MCF 10A (cell line): ENCODE measurements around the gene FOXP1. TPM values are rescaled to one million over a fixed set of nuclear protein-coding genes. Genes with fewer than 3 reads are reported as not detected.

ENCODE experiments used
- BruUV-seq: library from RNA; stranded (reverse); fragments of 400-500 nt; replicated peaks from 2 replicates; lab custom pipeline; 2021; lab: Mats Ljungman, UMichigan
- CTCF ChIA-PET: fragments of 300-600 bp; sonication (Branson Sonifier 250); formaldehyde crosslinking; extraction: SDS; loops from one replicate; lab custom pipeline; 2021; ENCODE audit warnings: antibody characterized with exemption, inconsistent platforms; lab: Yijun Ruan, JAX
- POLR2A ChIA-PET: fragments of 300-600, 350-650 bp; sonication (Branson Sonifier 250); formaldehyde crosslinking; extraction: SDS; loops from one replicate; lab custom pipeline; 2020; ENCODE audit warnings: antibody characterized with exemption, inconsistent platforms; lab: Yijun Ruan, JAX
- DNase-seq: peaks from one replicate; pipeline ENCODE4 v3.0.0-alpha.2; 2018; ENCODE audit not compliant: unreplicated experiment
- H3K27ac Mint-ChIP-seq: one replicate; pipeline ENCODE4 v1.8.0; 2022; ENCODE audit warnings: mild to moderate bottlenecking, low read depth, mixed read lengths; ENCODE audit not compliant: unreplicated experiment
- H3K27me3 Mint-ChIP-seq: one replicate; pipeline ENCODE4 v1.8.0; 2022; ENCODE audit warnings: mixed read lengths; ENCODE audit not compliant: insufficient read depth, unreplicated experiment
- H3K36me3 Mint-ChIP-seq: one replicate; pipeline ENCODE4 v1.8.0; 2022; ENCODE audit warnings: mild to moderate bottlenecking, moderate library complexity, mixed read lengths; ENCODE audit not compliant: insufficient read depth, unreplicated experiment
- H3K4me1 Mint-ChIP-seq: one replicate; pipeline ENCODE4 v1.8.0; 2022; ENCODE audit warnings: mixed read lengths; ENCODE audit not compliant: insufficient read depth, unreplicated experiment
- H3K4me3 Mint-ChIP-seq: one replicate; pipeline ENCODE4 v1.8.0; 2022; ENCODE audit warnings: mild to moderate bottlenecking, moderate library complexity, mixed read lengths; ENCODE audit not compliant: unreplicated experiment
- H3K9me3 Mint-ChIP-seq: one replicate; pipeline ENCODE4 v1.8.0; 2022; ENCODE audit warnings: mixed read lengths; ENCODE audit not compliant: unreplicated experiment
- intact Hi-C: fragments of 100-400 bp; cut with micrococcal nuclease; formaldehyde crosslinking; loops from 2 replicates; pipeline ENCODE4 v1.14.1; 2022
- total RNA-seq: library from RNA; stranded (reverse); gene quantifications from 2 replicates; pipeline ENCODE4 v1.2.3, GENCODE V29; 2022
- TF ChIP-seq, protein P1 (sequence below): fragments of 200-600 bp; IDR thresholded peaks from one replicate; pipeline ENCODE4 v1.8.0; 2022; ENCODE audit warnings: antibody characterized with exemption, mild to moderate bottlenecking; ENCODE audit not compliant: unreplicated experiment

The FOXP1 gene
- total RNA-seq, 1 experiment from 2014 or later: 49.0 TPM

GRCh38 chr3:70988111-70988510 is 595.4 kb downstream of the FOXP1 start:
- TF ChIP-seq, protein P1, sequence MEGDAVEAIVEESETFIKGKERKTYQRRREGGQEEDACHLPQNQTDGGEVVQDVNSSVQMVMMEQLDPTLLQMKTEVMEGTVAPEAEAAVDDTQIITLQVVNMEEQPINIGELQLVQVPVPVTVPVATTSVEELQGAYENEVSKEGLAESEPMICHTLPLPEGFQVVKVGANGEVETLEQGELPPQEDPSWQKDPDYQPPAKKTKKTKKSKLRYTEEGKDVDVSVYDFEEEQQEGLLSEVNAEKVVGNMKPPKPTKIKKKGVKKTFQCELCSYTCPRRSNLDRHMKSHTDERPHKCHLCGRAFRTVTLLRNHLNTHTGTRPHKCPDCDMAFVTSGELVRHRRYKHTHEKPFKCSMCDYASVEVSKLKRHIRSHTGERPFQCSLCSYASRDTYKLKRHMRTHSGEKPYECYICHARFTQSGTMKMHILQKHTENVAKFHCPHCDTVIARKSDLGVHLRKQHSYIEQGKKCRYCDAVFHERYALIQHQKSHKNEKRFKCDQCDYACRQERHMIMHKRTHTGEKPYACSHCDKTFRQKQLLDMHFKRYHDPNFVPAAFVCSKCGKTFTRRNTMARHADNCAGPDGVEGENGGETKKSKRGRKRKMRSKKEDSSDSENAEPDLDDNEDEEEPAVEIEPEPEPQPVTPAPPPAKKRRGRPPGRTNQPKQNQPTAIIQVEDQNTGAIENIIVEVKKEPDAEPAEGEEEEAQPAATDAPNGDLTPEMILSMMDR: no peak
- intact Hi-C loops: no loop called here
- ChIA-PET CTCF (interaction anchor here (0.6 to 1.7 kb wide), 5 partner anchors 8 to 425 kb away, joined by 3 to 6 read pairs (median 5); no protein-coding TSS in a partner anchor), POLR2A (interaction anchor here (0.7 to 1.0 kb wide), 2 partner anchors 69 to 80 kb away, joined by 4 to 5 read pairs; no protein-coding TSS in a partner anchor)
- BruUV-seq: no TSS peak
- Mint-ChIP-seq H3K27ac (peak overlapping the region; percentile 66), H3K4me3 (no peak overlapping the region), H3K27me3 (no peaks in the 10 kb centered on the region), H3K4me1 (peaks cover 7% of the 10 kb centered on the region), H3K36me3 (peaks cover 48% of the 10 kb centered on the region), H3K9me3 (no peaks in the 10 kb centered on the region)
- DNase-seq: peak; percentile 12

DNA sequence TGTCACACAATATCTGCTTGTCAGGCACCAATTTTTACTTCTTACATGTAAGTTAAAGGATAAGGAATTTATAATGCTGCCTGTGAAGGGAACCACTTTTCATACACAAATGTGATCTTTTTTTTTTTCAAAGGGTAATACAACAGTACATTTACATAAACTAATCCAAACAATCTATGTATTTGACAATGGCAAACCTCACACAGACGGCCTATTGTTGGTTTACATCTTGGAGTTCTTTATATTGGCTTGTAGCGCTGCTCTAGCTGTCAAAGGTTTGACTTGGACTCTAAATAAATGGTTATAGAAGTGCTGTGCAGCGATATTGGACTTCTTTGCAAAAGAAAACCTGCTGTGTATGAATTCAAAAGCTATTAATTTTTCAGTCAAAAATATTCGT is 598.0 kb downstream of the FOXP1 start:
- intact Hi-C loops: no loop called here
- Mint-ChIP-seq H3K36me3 (peaks cover 57% of the 10 kb centered on the region), H3K27me3 (no peaks in the 10 kb centered on the region), H3K4me1 (peaks cover 28% of the 10 kb centered on the region), H3K4me3 (no peak overlapping the region), H3K9me3 (no peaks in the 10 kb centered on the region), H3K27ac (no peak overlapping the region)
- POLR2A ChIA-PET: interaction anchor here (0.6 kb wide), 1 partner anchor 145 kb away, joined by 3 read pairs; no protein-coding TSS in a partner anchor
- CTCF ChIA-PET: interaction anchor here (0.6 to 1.0 kb wide), 3 partner anchors 85 to 864 kb away, joined by 3 read pairs; no protein-coding TSS in a partner anchor
- TF ChIP-seq, protein P1: no peak
- BruUV-seq: no TSS peak
- DNase-seq: no peak

GRCh38 chr3:70984776-70985482 is 598.6 kb downstream of the FOXP1 start:
- Mint-ChIP-seq H3K4me3 (no peak overlapping the region), H3K27ac (peak overlapping the region; percentile 99), H3K27me3 (no peaks in the 10 kb centered on the region), H3K9me3 (no peaks in the 10 kb centered on the region), H3K36me3 (peaks cover 54% of the 10 kb centered on the region), H3K4me1 (peaks cover 28% of the 10 kb centered on the region)
- BruUV-seq: no TSS peak
- no peak for DNase-seq
- ChIA-PET POLR2A (interaction anchor here (0.7 kb wide), 1 partner anchor 511 kb away, joined by 3 read pairs; no protein-coding TSS in a partner anchor), CTCF (interaction anchor here (0.6 to 1.2 kb wide), 4 partner anchors 10 to 894 kb away, joined by 3 read pairs; no protein-coding TSS in a partner anchor)
- TF ChIP-seq, protein P1: no peak
- intact Hi-C loops: no loop called here

GRCh38 chr3:70982700-70983140 is 600.8 kb downstream of the FOXP1 start:
- DNase-seq: peak; percentile 82
- BruUV-seq: no TSS peak
- Mint-ChIP-seq H3K36me3 (peaks cover 56% of the 10 kb centered on the region), H3K27ac (peak overlapping the region; percentile 99), H3K4me3 (peak overlapping the region; percentile 62), H3K4me1 (peaks cover 22% of the 10 kb centered on the region), H3K9me3 (no peaks in the 10 kb centered on the region), H3K27me3 (no peaks in the 10 kb centered on the region)
- intact Hi-C loops: no loop called here
- POLR2A ChIA-PET: interaction anchor here (0.6 to 1.3 kb wide), 7 partner anchors 73 to 933 kb away, joined by 3 to 5 read pairs (median 3); no protein-coding TSS in a partner anchor
- TF ChIP-seq, protein P1: no peak
- CTCF ChIA-PET: interaction anchor here (0.8 kb wide), 1 partner anchor 603 kb away, joined by 3 read pairs; no protein-coding TSS in a partner anchor
